RWPE2 (cell line): Measurements from ENCODE around the gene GTPBP1.

Source experiments
- ATAC-seq: fragments of 200-7000 bp; cut with Tn5 transposase; 3 replicates; pipeline ENCODE4 v1.9.1; 2021; ENCODE audit warnings: low read depth
- DNase-seq: peaks from one replicate; pipeline ENCODE4 v3.0.0-alpha.2; 2020; ENCODE audit warnings: low spot score
- H3K27ac ChIP-seq: fragments of 450-650 bp; 2 replicates; pipeline ENCODE4 v1.5.1; 2017; ENCODE audit warnings: mild to moderate bottlenecking; ENCODE audit not compliant: poor library complexity, severe bottlenecking
- H3K27me3 ChIP-seq: fragments of 250-450 bp; sonication (Bioruptor Pico); 2 replicates; pipeline ENCODE4 v1.5.1; 2021; ENCODE audit warnings: mild to moderate bottlenecking, moderate library complexity; ENCODE audit not compliant: insufficient read depth, poor library complexity, severe bottlenecking
- H3K36me3 ChIP-seq: fragments of 250-450 bp; sonication (Bioruptor Pico); 2 replicates; pipeline ENCODE4 v1.5.1; 2020; ENCODE audit warnings: low read depth, mild to moderate bottlenecking, moderate library complexity
- H3K4me1 ChIP-seq: fragments of 250-450 bp; sonication (Bioruptor Pico); 2 replicates; pipeline ENCODE4 v1.5.1; 2021; ENCODE audit warnings: mild to moderate bottlenecking, moderate library complexity; ENCODE audit not compliant: insufficient read depth, poor library complexity, severe bottlenecking
- H3K4me3 ChIP-seq: fragments of 250-450 bp; sonication (Bioruptor Pico); 2 replicates; pipeline ENCODE4 v1.5.1; 2021; ENCODE audit warnings: mild to moderate bottlenecking, moderate library complexity; ENCODE audit not compliant: severe bottlenecking
- H3K9me3 ChIP-seq: fragments of 250-450 bp; sonication (Bioruptor Pico); 2 replicates; pipeline ENCODE4 v1.5.1; 2021; ENCODE audit warnings: mild to moderate bottlenecking, moderate library complexity; ENCODE audit not compliant: severe bottlenecking
- CTCF ChIP-seq: fragments of 450-650 bp; IDR thresholded peaks from one replicate; pipeline ENCODE4 v1.5.1; 2017; ENCODE audit warnings: mild to moderate bottlenecking, moderate library complexity; ENCODE audit not compliant: poor library complexity, severe bottlenecking

The GTPBP1 gene

GRCh38 chr22:38694049-38694448, 11.7 kb upstream of the GTPBP1 start:
- no peak overlapping the region for H3K27ac ChIP-seq
- H3K4me3 ChIP-seq: no peak overlapping the region
- no peak for DNase-seq
- no peaks in the 10 kb centered on the region for H3K9me3 ChIP-seq
- no peaks in the 10 kb centered on the region for H3K27me3 ChIP-seq
- peaks cover 80% of the 10 kb centered on the region for H3K36me3 ChIP-seq
- no peak for ATAC-seq
- no peak for TF ChIP-seq CTCF
- H3K4me1 ChIP-seq: peaks cover 29% of the 10 kb centered on the region

DNA sequence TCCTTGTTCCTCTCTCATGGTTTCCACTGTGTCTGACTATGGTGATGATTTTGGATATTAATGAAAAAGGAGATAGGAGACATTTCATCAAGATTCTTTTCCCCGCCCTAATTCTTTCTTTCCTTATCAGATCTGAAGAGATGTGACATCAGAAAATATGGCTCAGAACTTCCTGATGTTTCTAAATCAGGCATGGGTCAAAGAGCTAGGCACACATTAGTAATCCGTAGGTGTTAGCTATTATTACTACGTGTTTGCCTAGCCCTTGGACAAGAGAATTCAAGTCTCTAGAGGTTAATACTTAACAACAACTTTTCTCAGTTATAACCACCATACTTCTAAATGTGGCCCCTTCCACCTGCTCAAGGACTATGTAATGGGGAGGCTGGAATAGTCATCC, 10.8 kb upstream of the GTPBP1 start:
- H3K4me3 ChIP-seq: no peak overlapping the region
- no peaks in the 10 kb centered on the region for H3K27me3 ChIP-seq
- H3K36me3 ChIP-seq: peaks cover 73% of the 10 kb centered on the region
- DNase-seq: no peak
- peaks cover 29% of the 10 kb centered on the region for H3K4me1 ChIP-seq
- peak overlapping the region; percentile 75 for H3K27ac ChIP-seq
- no peaks in the 10 kb centered on the region for H3K9me3 ChIP-seq
- ATAC-seq: no peak
- TF ChIP-seq CTCF: no peak

- DNase-seq: no peak
- Histone ChIP-seq H3K27me3 (no peaks in the 10 kb centered on the region), H3K9me3 (no peaks in the 10 kb centered on the region), H3K4me3 (no peak overlapping the region), H3K36me3 (peaks cover 56% of the 10 kb centered on the region), H3K27ac (peak overlapping the region; percentile 75), H3K4me1 (peaks cover 29% of the 10 kb centered on the region)
- no peak for TF ChIP-seq CTCF
- peak; percentile 77 for ATAC-seq
These were observed 8.9 kb upstream of the GTPBP1 start for GRCh38 chr22:38696606-38697424.

DNA sequence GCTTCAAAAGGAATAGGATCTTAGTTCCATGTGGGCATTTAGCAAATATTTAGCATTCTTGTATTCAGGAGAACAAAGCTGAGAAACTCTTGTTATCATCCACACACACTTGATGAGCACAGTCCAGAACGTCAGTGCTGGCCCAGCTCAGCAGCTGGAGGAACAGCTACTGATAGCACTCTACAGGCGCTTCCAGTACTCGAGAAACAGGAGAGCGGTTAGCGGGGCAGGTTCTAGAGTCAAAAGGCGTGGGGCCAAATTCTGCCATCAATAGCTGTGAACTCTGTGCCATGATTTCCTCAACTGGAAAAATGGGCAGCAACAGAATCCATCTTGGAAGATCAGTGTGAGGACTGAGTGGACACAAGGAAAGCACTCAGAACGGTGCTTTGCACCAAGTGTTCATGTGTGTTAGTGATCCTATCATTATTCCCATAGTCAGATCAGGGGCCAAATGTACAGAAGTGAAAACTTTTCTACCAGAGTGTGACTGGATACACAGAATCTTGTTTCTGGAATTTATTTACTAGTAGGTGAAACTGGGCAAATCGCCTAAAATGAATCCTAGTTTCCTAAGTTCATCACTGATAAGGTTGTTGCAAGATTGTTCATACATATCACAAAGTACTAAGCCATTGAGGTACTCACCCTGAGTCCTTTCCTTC, 8.2 kb upstream of the GTPBP1 start:
- no peaks in the 10 kb centered on the region for H3K9me3 ChIP-seq
- no peaks in the 10 kb centered on the region for H3K27me3 ChIP-seq
- H3K4me1 ChIP-seq: peaks cover 29% of the 10 kb centered on the region
- H3K4me3 ChIP-seq: no peak overlapping the region
- H3K36me3 ChIP-seq: peaks cover 51% of the 10 kb centered on the region
- peak overlapping the region; percentile 75 for H3K27ac ChIP-seq
- ATAC-seq (no peak), DNase-seq (no peak)
- no peak for TF ChIP-seq CTCF
